HG02885 (cell line): Measurements from ENCODE around the gene TBXA2R.
"Not testable (repeated sequence)": the region's sequence is repeated elsewhere in the genome, so short reads cannot be mapped to it uniquely, and the experiment has no call there.

Experiments used
- ATAC-seq: cut with Tn5 transposase; IDR thresholded peaks from one replicate; pipeline ENCODE4 v1.9.1; 2021; ENCODE audit warnings: mild to moderate bottlenecking; ENCODE audit not compliant: unreplicated experiment, poor library complexity

Gene TBXA2R

DNA sequence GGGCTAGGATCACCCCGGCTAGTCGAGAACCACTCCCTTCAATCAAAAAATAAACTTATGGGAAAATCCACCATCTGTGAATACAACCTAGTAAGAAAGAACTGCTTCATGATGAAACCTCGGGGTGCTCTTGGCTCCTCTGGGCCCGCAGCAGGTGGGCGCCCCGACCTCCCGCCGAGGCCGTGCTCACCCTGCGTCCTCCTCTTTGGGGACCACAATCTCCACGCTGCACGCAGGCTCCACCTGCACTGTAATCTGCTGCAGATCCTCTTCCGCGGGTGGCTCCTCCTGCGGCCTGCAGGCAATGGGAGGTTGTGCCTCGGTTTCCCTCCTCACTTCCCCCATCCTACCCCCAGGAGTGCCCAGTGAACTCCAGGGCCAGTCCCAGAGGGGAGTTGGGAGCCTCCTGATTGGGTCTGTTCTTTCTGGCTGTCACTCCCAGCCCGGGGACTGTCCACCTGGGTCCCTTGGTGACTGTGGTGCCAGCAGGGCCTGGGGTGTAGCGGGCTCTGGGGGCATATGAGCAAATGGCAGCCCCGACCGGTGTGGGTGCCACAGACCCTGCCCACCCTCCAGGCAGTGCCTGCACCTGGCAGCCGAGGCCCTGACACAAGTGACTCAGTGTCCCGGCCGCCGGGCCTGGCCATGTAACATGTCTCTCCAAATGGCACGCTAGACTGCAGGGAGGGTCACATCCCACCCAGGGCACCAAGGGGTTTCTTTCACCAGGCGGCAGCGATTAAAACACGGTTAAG is 35.0 kb upstream of the TBXA2R start:
- no peak for ATAC-seq

DNA sequence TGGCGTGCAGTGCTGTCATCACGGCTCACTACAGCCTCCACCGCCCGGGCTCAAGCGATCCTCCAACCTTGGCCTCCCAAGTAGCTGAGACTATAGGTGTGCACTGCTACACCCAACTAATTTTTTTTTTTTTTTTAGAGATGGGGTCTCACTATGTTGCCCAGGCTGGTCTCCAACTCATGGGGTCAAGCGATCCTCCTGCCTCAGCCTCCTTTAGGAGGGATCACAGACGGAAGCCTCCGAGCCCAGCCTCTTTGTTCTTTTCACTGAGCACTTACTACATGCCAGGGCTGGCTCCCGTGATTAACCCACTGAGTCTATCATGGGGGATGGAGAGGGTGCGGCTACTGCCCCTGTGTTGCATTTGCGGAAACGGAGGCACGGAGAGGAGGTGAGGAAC is 32.8 kb upstream of the TBXA2R start:
- ATAC-seq, result no peak

DNA sequence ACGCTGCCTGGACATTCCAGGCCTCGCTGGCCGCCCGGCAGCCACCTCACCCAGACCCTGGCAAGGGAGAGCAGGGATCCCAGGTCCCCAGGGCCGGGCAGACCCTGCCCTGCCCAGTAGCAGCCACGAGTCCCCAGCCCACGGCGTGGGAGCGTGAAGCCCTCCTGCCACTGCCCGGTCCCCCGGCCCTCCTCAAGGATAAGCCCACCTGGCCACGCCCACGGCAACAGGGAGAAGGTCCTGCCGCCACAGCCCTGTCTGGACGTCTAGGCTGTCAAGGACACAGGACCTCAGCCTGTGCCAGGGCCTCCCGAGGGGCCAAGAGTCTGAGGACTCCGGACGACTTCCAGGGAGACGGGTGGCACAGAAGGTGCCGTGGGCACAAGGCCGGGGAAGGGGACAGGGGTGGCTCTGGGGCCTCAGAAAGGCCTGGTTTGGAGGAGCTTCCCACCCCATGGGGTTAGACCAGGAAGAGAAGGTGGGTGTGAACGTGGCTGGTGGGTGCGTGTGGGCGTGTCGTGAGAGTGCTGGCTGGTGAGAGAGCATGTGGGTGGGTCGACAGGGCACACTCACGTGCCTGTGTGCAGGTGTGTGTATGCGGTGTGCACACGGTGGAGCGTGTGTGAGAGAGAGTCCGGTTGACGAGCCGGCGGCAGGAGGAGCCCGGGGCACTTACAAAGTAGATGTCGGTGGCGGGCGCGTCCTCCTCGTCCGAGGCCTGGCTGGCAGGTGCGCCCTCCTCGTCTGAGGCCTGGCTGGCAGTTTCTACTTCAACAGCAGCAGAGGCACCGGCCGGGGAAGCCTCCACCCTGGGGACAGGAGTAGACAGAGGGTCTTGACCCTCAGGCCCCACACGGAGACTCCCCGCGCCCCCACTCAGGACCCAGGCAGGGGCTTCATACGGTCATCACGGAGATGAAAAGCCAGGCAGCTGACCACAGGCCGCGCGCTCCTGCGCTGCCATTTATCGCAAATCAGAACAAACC is 31.8 kb upstream of the TBXA2R start:
- ATAC-seq, result no peak

DNA sequence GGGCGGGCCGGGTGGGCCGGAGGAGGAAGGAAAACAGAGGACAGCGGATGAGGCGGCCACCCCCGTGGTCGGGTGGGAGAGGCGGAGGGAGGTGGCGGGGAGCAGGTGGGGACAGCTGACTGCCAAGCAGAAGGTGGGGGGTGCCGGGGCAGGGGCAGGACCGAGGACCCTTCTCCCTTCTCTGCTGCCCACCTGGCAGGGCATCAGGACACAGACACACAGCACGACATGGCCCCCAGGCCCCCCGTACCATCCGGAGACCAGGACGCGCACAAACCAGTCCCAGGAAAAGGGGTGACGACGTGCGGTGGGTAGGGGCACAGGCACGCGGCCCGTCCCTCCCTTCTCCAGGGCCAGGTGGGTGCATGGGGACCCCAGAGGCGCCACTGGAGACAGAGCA is 30.9 kb upstream of the TBXA2R start:
- no peak for ATAC-seq

DNA sequence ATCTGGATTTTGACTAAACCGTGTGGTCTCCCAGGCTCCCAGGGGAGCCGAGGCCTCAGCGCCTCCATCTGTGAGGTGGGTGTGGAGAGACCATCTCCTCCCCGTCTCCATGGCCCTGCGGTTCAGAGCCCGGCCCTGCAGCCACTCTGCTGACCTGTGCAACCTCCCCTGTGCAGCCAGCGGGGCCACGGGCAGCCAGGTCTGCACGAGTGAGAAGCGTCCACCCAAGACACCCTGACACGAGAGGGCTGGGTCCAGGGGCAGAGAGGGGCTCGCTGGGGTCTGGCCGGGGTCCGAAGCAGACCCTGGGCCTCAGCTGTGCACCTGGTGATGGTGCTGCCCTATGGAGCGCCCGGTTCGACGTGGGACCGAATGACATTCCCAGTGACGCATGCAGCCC is 30.3 kb upstream of the TBXA2R start:
- ATAC-seq, result no peak

DNA sequence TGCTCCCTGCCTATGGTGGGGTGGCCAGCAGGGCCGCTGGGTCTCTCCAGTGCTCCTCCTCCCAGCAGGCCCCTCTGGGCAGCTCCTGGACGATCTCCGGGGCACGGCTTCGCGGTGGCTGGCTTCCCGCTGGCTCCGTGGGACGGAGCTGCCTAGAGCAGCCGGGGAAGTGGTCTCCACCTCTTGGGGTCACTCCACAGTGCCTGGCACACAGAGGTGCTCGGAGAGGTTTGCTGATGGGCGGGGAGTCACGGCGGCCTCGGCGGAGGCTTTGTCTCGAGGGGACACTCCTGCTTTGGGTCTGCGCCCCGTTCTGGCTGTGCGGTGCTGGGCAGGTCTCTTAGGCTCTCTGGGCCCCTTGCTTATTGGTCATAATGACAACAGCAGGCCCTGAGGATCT is 29.8 kb upstream of the TBXA2R start:
- no peak for ATAC-seq

DNA sequence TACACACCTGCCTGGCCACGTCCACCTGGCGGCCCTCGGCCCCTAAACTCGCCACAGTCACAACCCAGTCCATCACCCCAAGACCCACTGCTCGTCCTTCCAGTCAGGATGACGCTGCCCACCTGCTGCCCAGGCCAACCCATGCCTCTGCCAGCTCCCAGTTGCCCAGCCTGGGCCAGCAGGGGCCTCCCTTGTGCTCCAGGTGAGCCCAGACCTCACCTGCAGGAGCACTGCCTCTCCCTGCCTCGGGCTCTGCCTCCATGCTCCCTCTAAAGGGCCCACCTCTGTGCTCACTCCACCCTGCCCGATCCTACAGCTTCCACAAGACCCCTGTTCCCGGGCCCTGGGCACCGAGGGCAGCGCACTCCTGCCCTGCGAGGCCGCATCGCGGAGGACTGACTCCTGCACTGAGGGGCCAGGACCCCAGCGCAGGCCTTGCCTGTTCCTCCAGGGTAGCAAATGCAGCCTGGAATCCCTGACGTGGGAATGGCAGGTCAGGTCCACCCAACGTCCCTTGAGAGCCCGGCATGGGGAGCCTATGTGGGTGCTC is 27.9 kb upstream of the TBXA2R start:
- no peak for ATAC-seq

DNA sequence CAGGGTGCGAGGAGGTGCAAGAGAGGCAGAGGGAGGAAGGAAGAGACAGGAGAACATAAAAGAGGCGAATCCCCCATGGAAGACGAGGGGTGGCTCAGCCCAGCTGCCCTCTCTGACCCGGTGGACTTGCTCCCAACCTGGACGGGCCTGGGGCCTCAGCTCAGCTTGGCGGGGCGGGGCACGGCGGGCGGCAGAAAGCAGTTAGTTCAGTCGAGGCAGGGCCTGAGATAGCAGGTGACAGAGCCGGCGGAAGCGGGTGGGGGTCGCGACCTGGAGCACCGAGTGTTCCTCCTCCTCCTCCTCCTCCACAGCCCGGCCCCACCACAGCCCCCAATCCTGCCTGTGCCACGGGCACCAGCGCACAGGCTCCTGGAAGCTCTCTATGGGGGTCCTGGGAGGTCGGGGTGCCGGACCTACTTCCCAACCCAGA is 26.9 kb upstream of the TBXA2R start:
- no peak for ATAC-seq

DNA sequence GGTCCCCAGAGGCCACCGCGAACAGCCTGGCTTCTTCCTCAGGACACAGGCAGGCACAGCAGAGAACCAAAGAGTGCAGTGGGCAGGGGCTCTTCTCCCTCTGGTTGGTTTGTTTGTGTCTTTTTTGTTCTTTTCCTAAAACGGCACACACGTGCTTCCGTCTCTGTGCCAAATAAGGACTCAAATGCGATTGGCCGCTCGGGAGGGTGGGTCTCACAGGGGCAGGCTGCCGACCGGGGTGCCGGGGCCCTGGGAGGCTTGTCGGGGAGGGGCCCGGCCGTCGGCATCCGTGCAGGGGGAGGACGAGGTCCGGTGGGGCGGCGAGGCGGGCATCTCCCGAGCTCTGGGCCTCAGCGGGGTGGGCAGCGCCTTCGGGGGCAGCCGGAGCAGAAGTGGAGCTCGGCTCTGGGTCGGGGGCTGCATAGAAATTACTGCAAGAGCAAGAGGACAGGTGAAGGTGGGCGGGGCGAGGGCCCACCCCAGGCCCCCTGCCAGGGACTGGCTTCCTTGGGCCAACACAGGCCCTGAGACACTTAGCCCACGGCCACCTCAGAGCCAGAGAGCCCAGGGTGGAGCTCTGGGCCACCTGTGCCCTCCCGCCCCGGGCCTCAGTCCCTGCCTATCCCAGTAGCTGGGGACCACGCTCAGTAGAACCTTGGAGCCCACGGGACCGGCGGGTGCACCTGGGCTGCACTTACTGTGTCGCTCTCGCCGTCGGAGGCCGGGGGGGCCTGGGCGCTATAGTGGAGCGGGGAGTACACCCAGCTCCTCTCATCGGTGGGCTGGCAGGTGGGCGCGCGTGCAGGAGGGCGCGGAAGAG is 26.3 kb upstream of the TBXA2R start:
- no peak for ATAC-seq

DNA sequence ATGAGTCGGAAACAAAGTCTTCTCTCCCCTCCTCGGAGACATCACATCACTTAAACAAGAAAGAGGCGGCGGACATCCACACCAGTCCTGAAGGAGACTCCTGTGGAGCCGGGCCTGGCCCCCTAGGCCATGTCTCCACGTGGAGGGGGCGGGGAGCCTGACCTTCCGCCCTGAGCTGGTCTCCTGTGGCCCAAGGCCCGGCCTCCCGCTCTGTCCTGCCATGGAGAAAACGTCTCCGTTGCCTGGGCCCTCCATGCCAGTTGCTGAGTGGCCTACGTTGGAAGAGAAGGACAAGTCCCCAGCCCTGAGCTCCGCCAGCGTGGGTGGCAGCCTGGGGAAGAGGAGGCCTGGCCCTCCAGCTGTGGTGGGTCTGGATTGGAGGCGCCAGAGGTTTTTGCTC is 25.4 kb upstream of the TBXA2R start:
- ATAC-seq, result no peak

DNA sequence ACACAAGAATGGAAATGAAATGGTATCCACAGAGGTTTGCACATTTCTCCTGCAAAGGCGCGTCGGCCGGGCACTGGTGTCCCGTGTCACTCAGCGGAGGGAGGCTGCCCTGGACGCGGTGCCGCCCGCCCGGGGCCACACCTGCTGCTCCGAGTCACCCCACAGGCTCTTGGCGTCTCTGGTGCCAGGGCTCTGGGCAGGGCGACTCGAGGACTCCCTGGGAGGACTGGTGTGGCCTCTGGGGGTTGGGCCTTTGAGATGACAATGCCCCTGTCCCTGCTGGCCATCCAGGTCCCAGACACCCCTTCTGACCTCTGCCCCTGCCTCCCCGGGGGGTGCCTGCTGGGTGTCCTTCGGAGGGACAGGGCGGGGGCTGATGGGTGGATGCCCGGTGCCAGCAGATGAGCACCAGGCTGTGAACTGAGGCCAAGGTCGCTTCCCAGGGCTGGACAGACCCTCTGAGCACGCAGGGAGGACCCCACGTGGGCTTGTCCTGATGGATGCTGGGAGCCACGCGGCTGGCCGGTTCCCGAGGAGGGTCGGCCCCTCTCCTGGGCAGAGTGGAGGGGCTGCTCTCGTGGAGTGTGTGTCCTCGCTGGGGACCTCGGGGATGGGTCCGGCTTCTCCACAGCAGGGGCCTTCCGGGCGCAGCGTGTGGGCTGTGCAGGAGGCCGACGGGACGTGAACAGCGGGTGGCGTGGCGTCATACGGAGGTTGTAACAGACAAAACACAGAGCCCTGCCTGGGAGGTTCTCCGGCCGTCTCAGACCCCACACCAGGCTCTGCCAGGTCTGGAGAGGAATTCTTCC is 24.6 kb upstream of the TBXA2R start:
- no peak for ATAC-seq

DNA sequence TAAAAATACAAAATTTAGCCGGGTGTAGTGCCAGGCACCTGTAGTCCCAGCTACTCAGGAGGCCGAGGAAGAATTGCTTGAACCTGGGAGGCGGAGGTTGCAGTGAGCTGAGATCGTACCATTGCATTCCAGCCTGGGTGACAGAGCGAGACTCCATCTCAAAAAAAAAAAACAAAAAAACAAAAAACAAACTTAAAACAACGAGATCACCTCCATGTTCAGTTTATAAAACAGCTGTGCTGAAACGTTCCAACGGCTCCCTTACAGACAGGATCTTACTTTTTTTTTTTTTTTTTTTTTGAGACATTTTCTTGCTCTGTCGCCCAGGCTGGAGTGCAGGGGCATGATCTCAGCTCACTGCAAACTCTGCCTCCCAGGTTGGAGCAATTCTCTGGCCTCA is 22.1 kb upstream of the TBXA2R start:
- not testable (repeated sequence) for ATAC-seq

DNA sequence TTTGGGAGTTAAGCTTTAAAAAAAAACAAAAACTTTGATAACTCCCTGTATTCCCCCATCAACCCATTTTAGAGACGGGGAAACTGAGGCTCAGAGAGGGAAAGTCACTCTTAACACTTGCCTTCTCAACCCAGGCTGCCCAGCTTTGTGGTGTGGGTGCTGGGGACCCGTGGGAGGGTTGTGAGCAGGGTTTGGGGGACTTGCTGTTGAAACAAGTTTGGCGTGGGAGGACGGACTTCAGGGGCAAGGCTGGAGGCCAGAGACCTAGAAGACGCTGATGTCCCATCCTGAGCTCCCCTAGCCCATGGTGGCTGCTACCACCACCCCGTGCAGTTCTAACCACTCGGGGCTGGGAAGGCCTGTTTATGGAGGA is 20.7 kb upstream of the TBXA2R start:
- ATAC-seq, result no peak

DNA sequence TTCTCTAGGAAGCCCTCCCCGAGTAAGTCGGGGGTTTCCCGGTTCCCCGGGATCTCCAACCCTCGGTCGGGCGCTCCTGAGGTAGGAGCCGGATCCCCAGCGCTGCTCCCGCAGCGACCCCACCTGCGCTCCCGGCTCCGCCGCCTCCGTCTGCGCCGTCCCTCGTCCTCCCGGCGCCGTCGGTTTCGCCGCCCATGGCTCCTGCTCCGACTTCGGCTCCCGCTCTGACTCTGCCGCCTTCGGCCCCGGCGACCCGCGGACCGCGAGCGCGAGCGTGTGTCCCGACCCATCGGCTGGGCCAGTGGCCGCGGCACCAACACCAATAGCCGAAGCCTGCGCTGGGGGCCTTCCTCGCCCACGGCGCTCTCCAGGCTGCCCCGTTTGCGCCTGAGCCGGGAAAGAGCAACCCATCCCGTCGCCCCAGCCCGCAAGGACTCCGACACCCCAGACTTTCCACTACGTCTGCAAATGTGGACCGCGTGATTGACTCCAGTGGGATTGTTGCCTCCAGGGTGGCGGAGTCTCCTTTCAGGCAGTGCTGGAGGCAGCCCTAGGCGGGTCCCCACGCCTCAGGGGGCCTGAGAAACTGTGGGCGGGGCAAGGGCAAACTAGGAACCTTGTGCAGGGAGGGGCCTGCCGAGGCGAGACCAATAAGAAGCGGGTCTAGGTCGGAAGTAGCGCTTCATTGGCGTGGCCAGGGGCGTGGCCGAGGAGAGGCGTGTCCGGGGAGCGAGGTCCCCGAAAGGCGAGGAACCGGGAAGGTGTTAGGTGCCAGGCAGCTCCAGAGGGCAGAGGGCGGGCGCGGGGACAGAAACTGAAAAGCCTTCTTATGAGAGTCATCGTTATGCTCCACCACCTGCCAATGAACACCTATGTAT is 20.0 kb upstream of the TBXA2R start, which contains the start of gene CACTIN:
Gene CACTIN (minus strand): TSS at position 318 of the 878 bp plus-strand sequence. CDS start 28 bp downstream, at position 290.
- ATAC-seq, result peak; percentile 93

DNA sequence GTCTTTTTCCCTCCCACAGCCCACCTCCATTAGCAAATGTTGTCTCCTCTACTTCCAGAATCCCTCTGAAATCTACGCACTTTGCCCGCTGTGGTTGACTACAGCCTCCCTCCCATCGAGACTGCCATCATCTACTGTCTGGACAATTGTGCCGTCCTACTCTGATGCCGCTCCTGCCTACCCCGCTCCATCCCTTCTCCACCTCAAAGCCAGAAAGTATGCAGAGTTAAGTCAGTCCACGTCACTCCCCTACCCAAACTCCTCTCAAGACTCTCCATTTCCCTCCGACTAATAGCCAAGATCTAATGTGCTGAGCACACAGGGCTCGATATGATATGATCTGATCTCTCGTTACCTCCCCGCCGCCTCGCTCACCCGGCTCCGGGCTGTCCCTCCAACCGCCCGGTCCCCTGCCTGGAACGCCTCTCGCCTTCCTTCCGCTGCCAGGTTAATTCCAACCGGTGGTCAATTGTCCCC is 19.4 kb upstream of the TBXA2R start:
- ATAC-seq, result no peak

DNA sequence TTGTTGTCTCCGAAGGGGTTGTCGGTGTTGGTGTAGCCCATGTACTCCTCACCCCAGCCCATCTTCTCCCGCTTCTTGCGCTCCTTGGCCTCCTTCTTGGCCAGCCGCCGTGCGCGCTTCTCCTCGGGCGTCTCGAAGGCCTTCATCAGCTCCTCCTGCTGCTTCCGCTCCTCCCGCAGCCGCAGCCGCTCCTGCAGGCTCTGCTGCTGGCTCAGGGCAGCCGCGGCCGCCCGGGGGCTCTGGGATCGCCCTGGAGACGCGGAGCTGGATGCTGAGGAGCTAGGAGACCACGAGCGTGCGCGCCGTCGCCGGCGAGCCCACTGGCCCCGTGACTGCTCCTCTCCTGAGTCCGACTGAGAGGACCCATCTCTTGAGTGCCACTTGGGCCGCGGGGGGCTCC is 17.0 kb upstream of the TBXA2R start:
- ATAC-seq, result no peak

DNA sequence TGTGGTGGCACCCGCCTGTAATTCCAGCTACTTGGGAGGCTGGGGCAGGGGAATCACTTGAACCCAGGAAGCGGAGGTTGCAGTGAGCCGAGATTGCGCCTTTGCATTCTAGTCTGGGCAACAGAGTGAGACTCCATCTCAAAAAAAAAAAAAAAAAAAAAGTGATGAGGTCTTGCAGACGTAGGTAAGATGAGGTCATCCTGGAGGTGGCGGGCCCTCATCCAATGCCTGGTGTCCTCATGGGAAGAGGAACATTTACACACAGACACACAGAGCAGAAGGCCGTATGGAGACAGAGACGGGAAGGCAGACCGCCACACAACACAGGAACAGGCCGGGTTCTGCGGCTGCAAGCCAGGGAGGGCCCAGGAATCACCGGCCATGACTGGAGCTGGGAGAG is 15.5 kb upstream of the TBXA2R start:
- no peak for ATAC-seq

DNA sequence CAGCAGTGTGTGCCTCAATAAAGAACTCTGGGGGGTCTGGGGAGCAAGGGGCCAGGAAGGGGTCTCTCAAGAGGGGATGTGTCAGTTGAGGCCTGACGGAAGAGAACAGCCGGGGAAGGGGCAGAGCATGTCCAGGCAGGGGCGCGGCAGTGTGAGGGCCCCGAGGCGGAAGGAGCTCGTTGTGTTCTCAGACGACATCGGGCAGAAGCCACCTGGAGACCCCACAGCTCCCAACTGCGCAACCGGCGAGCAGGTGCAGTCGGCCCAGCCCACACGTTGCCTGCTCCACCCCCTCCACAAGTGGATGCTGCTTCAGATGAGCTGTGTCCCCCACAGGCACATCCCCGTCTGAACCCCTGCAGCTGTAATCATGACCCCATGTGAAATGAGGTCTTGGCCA is 15.0 kb upstream of the TBXA2R start:
- no peak for ATAC-seq
